ENCODE results near the gene FGF14. TPM values are rescaled to one million over a fixed set of nuclear protein-coding genes. Genes with fewer than 3 reads are reported as not detected.

Gene FGF14
- total and polyA plus RNA-seq, 9 donors = 0.06 to 4.8 (median 0.60) TPM; not detected in 2

- Histone ChIP-seq H3K27ac (no peak overlapping the region), H3K9me3 (no peaks in the 10 kb centered on the region), H3K4me3 (no peak overlapping the region), H3K27me3 (no peaks in the 10 kb centered on the region), H3K4me1 (ENCODE audit: insufficient read depth) (no peaks in the 10 kb centered on the region), H3K36me3 (no peaks in the 10 kb centered on the region)
- 60 to 67% (median 60%) methylated on average over 4 of the region's 4 CpGs for WGBS, 3 donors
- intact Hi-C loops (cut with DNase I) = no loop called here
- TF ChIP-seq EP300 (IDR thresholded peaks at IDR 0.05) (no peak), CTCF (IDR thresholded peaks at IDR 0.05) (no peak), POLR2A (IDR thresholded peaks at IDR 0.05) (no peak)
- DNase-seq = no peak
Measured at GRCh38 chr13:102195566-102196462, 206.0 kb downstream of the FGF14 start.

- H3K36me3 ChIP-seq = no peaks in the 10 kb centered on the region
- H3K4me3 ChIP-seq = no peak overlapping the region
- no peaks in the 10 kb centered on the region for H3K4me1 ChIP-seq (ENCODE audit: insufficient read depth)
- no peak for DNase-seq
- intact Hi-C loops (cut with DNase I) = no loop called here
- TF ChIP-seq POLR2A (IDR thresholded peaks at IDR 0.05) (no peak), EP300 (IDR thresholded peaks at IDR 0.05) (no peak), CTCF (IDR thresholded peaks at IDR 0.05) (no peak)
- WGBS, 3 donors = 85 to 97% (median 88%) methylated on average over 2 of the region's 2 CpGs
- H3K9me3 ChIP-seq = no peaks in the 10 kb centered on the region
- H3K27me3 ChIP-seq = no peaks in the 10 kb centered on the region
- no peak overlapping the region for H3K27ac ChIP-seq
Measured at GRCh38 chr13:102192858-102193257, 209.0 kb downstream of the FGF14 start.

- Histone ChIP-seq H3K4me1 (ENCODE audit: insufficient read depth) (no peaks in the 10 kb centered on the region), H3K27me3 (no peaks in the 10 kb centered on the region), H3K36me3 (no peaks in the 10 kb centered on the region), H3K9me3 (no peaks in the 10 kb centered on the region), H3K4me3 (no peak overlapping the region), H3K27ac (no peak overlapping the region)
- no peak for DNase-seq
- no peak for TF ChIP-seq CTCF (IDR thresholded peaks at IDR 0.05)
- TF ChIP-seq POLR2A (IDR thresholded peaks at IDR 0.05) = no peak
- no peak for TF ChIP-seq EP300 (IDR thresholded peaks at IDR 0.05)
- 21 to 35% (median 27%) methylated on average over 1 of the region's 1 CpG for WGBS, 3 donors
- intact Hi-C loops (cut with DNase I) = no loop called here
Measured at GRCh38 chr13:102191951-102192502, 209.8 kb downstream of the FGF14 start.

GRCh38 chr13:102190930-102191329 is 210.9 kb downstream of the FGF14 start:
- intact Hi-C loops (cut with DNase I) = no loop called here
- DNase-seq = no peak
- Histone ChIP-seq H3K9me3 (no peaks in the 10 kb centered on the region), H3K27me3 (no peaks in the 10 kb centered on the region), H3K27ac (no peak overlapping the region), H3K4me3 (no peak overlapping the region), H3K36me3 (no peaks in the 10 kb centered on the region), H3K4me1 (ENCODE audit: insufficient read depth) (no peaks in the 10 kb centered on the region)
- no peak for TF ChIP-seq POLR2A (IDR thresholded peaks at IDR 0.05)
- TF ChIP-seq EP300 (IDR thresholded peaks at IDR 0.05) = no peak
- no peak for TF ChIP-seq CTCF (IDR thresholded peaks at IDR 0.05)
- WGBS, 3 donors = 81 to 93% (median 90%) methylated on average over 2 of the region's 2 CpGs
